Measurements from ENCODE around the gene CCDC85C. TPM values are rescaled to one million over a fixed set of nuclear protein-coding genes. Genes with fewer than 3 reads are reported as not detected.

The CCDC85C gene
- total RNA-seq, 4 donors from 2014 or later: 0.88 to 56.3 (median 13.6) TPM

- intact Hi-C loops (cut with DNase I; ENCODE audit: low total_unique reads): no loop called here
- DNase-seq: no peak
- TF ChIP-seq POLR2A (IDR thresholded peaks at IDR 0.05): no peak
- TF ChIP-seq CTCF (IDR thresholded peaks at IDR 0.05): no peak
- H3K4me3 ChIP-seq: no peak overlapping the region
- H3K9me3 ChIP-seq: no peaks in the 10 kb centered on the region
- H3K36me3 ChIP-seq: no peaks in the 10 kb centered on the region
- no peaks in the 10 kb centered on the region for H3K27me3 ChIP-seq
- H3K27ac ChIP-seq: no peak overlapping the region
- peaks cover 0 to 6% of the 10 kb centered on the region in 2 donors for H3K4me1 ChIP-seq
Observed at GRCh38 chr14:99475660-99476059, 128.3 kb downstream of the CCDC85C start.

- H3K9me3 ChIP-seq: no peaks in the 10 kb centered on the region
- no peak overlapping the region for H3K4me3 ChIP-seq
- no peak for DNase-seq
- H3K4me1 ChIP-seq: peaks cover 0 to 6% of the 10 kb centered on the region in 2 donors
- TF ChIP-seq POLR2A (IDR thresholded peaks at IDR 0.05): no peak
- TF ChIP-seq CTCF (IDR thresholded peaks at IDR 0.05): no peak
- H3K27me3 ChIP-seq: no peaks in the 10 kb centered on the region
- H3K36me3 ChIP-seq: no peaks in the 10 kb centered on the region
- intact Hi-C loops (cut with DNase I; ENCODE audit: low total_unique reads): no loop called here
- H3K27ac ChIP-seq: no peak overlapping the region
Observed at GRCh38 chr14:99475179-99475578, 128.8 kb downstream of the CCDC85C start.

- no peaks in the 10 kb centered on the region for H3K36me3 ChIP-seq
- no peak overlapping the region for H3K27ac ChIP-seq
- DNase-seq: no peak
- H3K9me3 ChIP-seq: no peaks in the 10 kb centered on the region
- no peak for TF ChIP-seq CTCF (IDR thresholded peaks at IDR 0.05)
- no peak for TF ChIP-seq POLR2A (IDR thresholded peaks at IDR 0.05)
- H3K4me1 ChIP-seq: no peaks in the 10 kb centered on the region
- no peaks in the 10 kb centered on the region for H3K27me3 ChIP-seq
- no peak overlapping the region for H3K4me3 ChIP-seq
- intact Hi-C loops (cut with DNase I; ENCODE audit: low total_unique reads): no loop called here
Observed at GRCh38 chr14:99473458-99473857, 130.5 kb downstream of the CCDC85C start.

GRCh38 chr14:99472937-99473336 lies 131.1 kb downstream of the CCDC85C start:
- intact Hi-C loops (cut with DNase I; ENCODE audit: low total_unique reads): no loop called here
- Histone ChIP-seq H3K4me1 (no peaks in the 10 kb centered on the region), H3K4me3 (no peak overlapping the region), H3K27ac (no peak overlapping the region), H3K9me3 (no peaks in the 10 kb centered on the region), H3K36me3 (no peaks in the 10 kb centered on the region), H3K27me3 (no peaks in the 10 kb centered on the region)
- TF ChIP-seq POLR2A (IDR thresholded peaks at IDR 0.05): no peak
- DNase-seq: no peak

- H3K4me1 ChIP-seq: no peaks in the 10 kb centered on the region
- H3K27me3 ChIP-seq: no peaks in the 10 kb centered on the region
- no peak overlapping the region for H3K27ac ChIP-seq
- intact Hi-C loops (cut with DNase I; ENCODE audit: low total_unique reads): no loop called here
- no peak for TF ChIP-seq CTCF (IDR thresholded peaks at IDR 0.05)
- H3K9me3 ChIP-seq: no peaks in the 10 kb centered on the region
- H3K4me3 ChIP-seq: no peak overlapping the region
- H3K36me3 ChIP-seq: no peaks in the 10 kb centered on the region
- DNase-seq: no peak
Observed at GRCh38 chr14:99471731-99472130, 132.3 kb downstream of the CCDC85C start.
